IMR-90 (cell line): ENCODE results near the gene ZBTB3. TPM values are rescaled to one million over a fixed set of nuclear protein-coding genes. Genes with fewer than 3 reads are reported as not detected.

Experiments used
- ATAC-seq: fragments of 200-7000 bp; cut with Tn5 transposase; 2 replicates; pipeline ENCODE4 v1.9.1; 2020; ENCODE audit warnings: low read depth, mild to moderate bottlenecking, moderate library complexity
- BruUV-seq: library from RNA; stranded (reverse); fragments of 400-500 nt; replicated peaks from 2 replicates; lab custom pipeline; 2021; lab: Mats Ljungman, UMichigan
- CTCF ChIA-PET: fragments of 300-600 bp; formaldehyde crosslinking; extraction: SDS; loops from one replicate; lab custom pipeline; 2021; ENCODE audit warnings: antibody characterized with exemption; lab: Yijun Ruan, JAX
- POLR2A ChIA-PET: fragments of 300-600 bp; sonication (Branson Sonifier 250); formaldehyde crosslinking; loops from one replicate; lab custom pipeline; 2022; ENCODE audit warnings: antibody characterized with exemption; ENCODE audit not compliant: unreplicated experiment; lab: Charles Lee
- DNase-seq: peaks from one replicate; pipeline ENCODE4 v3.0.0; 2013
- H2AFZ ChIP-seq: replicated peaks from 2 replicates; pipeline ENCODE3; 2013; ENCODE audit warnings: low read length, mild to moderate bottlenecking; ENCODE audit not compliant: poor library complexity
- H2AK5ac ChIP-seq: 2 replicates; pipeline ENCODE4 v1.6.1; 2013; ENCODE audit warnings: low read depth, low read length, inconsistent platforms
- H2AK9ac ChIP-seq: replicated peaks from 2 replicates; pipeline ENCODE3; 2013; ENCODE audit warnings: mild to moderate bottlenecking, low read depth, low read length, moderate library complexity; ENCODE audit not compliant: poor library complexity
- H2BK120ac ChIP-seq: 2 replicates; pipeline ENCODE4 v1.6.1; 2013; ENCODE audit warnings: low read depth, low read length, inconsistent platforms
- H2BK15ac ChIP-seq: 3 replicates; pipeline ENCODE4 v1.6.1; 2013; ENCODE audit warnings: low read depth, low read length, inconsistent platforms
- H2BK20ac ChIP-seq: 2 replicates; pipeline ENCODE4 v1.6.1; 2013; ENCODE audit warnings: low read depth, mild to moderate bottlenecking, inconsistent platforms, low read length, moderate library complexity
- H2BK5ac ChIP-seq: 2 replicates; pipeline ENCODE4 v1.6.1; 2013; ENCODE audit warnings: mild to moderate bottlenecking, low read depth, low read length, inconsistent platforms; ENCODE audit not compliant: poor library complexity, severe bottlenecking
- H3K14ac ChIP-seq: replicated peaks from 2 replicates; pipeline ENCODE4 v1.6.1; 2013; ENCODE audit warnings: low read depth, low read length, inconsistent platforms
- H3K18ac ChIP-seq: 2 replicates; pipeline ENCODE4 v1.6.1; 2013; ENCODE audit warnings: low read depth, low read length, control low read depth
- H3K23ac ChIP-seq: 2 replicates; pipeline ENCODE4 v1.6.1; 2013; ENCODE audit warnings: low read depth, low read length, inconsistent platforms
- H3K27ac ChIP-seq: 2 replicates; pipeline ENCODE4 v1.5.1; 2013; ENCODE audit warnings: mild to moderate bottlenecking, control low read depth, low read length; ENCODE audit not compliant: insufficient read depth
- H3K27me3 ChIP-seq: 2 replicates; pipeline ENCODE4 v1.6.1; 2013; ENCODE audit warnings: low read length; ENCODE audit not compliant: control insufficient read depth, insufficient read depth
- H3K36me3 ChIP-seq: 2 replicates; pipeline ENCODE4 v1.6.1; 2013; ENCODE audit warnings: low read length, mixed read lengths; ENCODE audit not compliant: control insufficient read depth, insufficient read depth
- H3K4ac ChIP-seq: 2 replicates; pipeline ENCODE4 v1.6.1; 2013; ENCODE audit warnings: low read depth, low read length, inconsistent platforms
- H3K4me1 ChIP-seq: 2 replicates; pipeline ENCODE4 v1.6.1; 2013; ENCODE audit warnings: low read length, mixed read lengths; ENCODE audit not compliant: control insufficient read depth, insufficient read depth
- H3K4me2 ChIP-seq: 2 replicates; pipeline ENCODE4 v1.6.1; 2013; ENCODE audit warnings: low read depth, mild to moderate bottlenecking, control low read depth, low read length, moderate library complexity
- H3K4me3 ChIP-seq: 2 replicates; pipeline ENCODE4 v1.5.1; 2013; ENCODE audit warnings: low read depth, mild to moderate bottlenecking, control low read depth, low read length, moderate library complexity; ENCODE audit not compliant: insufficient read depth
- H3K56ac ChIP-seq: 2 replicates; pipeline ENCODE4 v1.6.1; 2013; ENCODE audit warnings: low read length, inconsistent platforms; ENCODE audit not compliant: insufficient read depth; ENCODE audit errors: extremely low read depth
- H3K79me1 ChIP-seq, 2 experiments: 2 replicates each; pipeline ENCODE4 v1.6.1; 2013; ENCODE audit warnings: low read length in 2 of 2, inconsistent platforms in 1 of 2, low read depth in 1 of 2
- H3K9ac ChIP-seq: 2 replicates; pipeline ENCODE4 v1.6.1; 2013; ENCODE audit warnings: low read depth, low read length, control low read depth
- H3K9me1 ChIP-seq: 2 replicates; pipeline ENCODE4 v1.6.1; 2013; ENCODE audit warnings: low read length, inconsistent platforms; ENCODE audit not compliant: insufficient read depth
- H3K9me3 ChIP-seq: 2 replicates; pipeline ENCODE4 v1.6.1; 2013; ENCODE audit warnings: low read length; ENCODE audit not compliant: control insufficient read depth, insufficient read depth
- H4K20me1 ChIP-seq: 2 replicates; pipeline ENCODE4 v1.6.1; 2013; ENCODE audit warnings: low read length, inconsistent platforms; ENCODE audit not compliant: insufficient read depth
- H4K5ac ChIP-seq: 2 replicates; pipeline ENCODE4 v1.6.1; 2013; ENCODE audit warnings: mild to moderate bottlenecking, low read depth, low read length, control low read depth
- H4K8ac ChIP-seq, 2 experiments: 2 replicates each; pipeline ENCODE4 v1.6.1; 2013; ENCODE audit warnings: low read depth in 2 of 2, low read length in 2 of 2, control low read depth in 1 of 2, inconsistent platforms in 1 of 2
- H4K91ac ChIP-seq: 2 replicates; pipeline ENCODE4 v1.6.1; 2013; ENCODE audit warnings: low read depth, low read length, inconsistent platforms; ENCODE audit not compliant: insufficient read depth
- BHLHE40 ChIP-seq: fragments of 150-350 bp; IDR thresholded peaks from 2 replicates; pipeline ENCODE4 v1.6.1; 2016; ENCODE audit warnings: mild to moderate bottlenecking, low read depth, low read length
- CEBPB ChIP-seq: IDR thresholded peaks from 2 replicates; pipeline ENCODE4 v1.6.1; 2012; ENCODE audit warnings: low read depth, low read length, improper control_type of control experiment
- CHD1 ChIP-seq: IDR thresholded peaks from 2 replicates; pipeline ENCODE4 v1.6.1; 2012; ENCODE audit warnings: low read depth, low read length, improper control_type of control experiment
- CTCF ChIP-seq: conservative IDR thresholded peaks from 2 replicates; pipeline ENCODE4 v1.5.1; 2012; ENCODE audit warnings: mild to moderate bottlenecking, low read depth, low read length, improper control_type of control experiment
- FOS ChIP-seq: fragments of 150-350 bp; IDR thresholded peaks from 2 replicates; pipeline ENCODE4 v1.6.1; 2016; ENCODE audit warnings: low read depth, low read length
- MAFK ChIP-seq: IDR thresholded peaks from 2 replicates; pipeline ENCODE4 v1.6.1; 2012; ENCODE audit warnings: low read depth, low read length, improper control_type of control experiment
- MAZ ChIP-seq: IDR thresholded peaks from 2 replicates; pipeline ENCODE4 v1.6.1; 2012; ENCODE audit warnings: low read depth, mild to moderate bottlenecking, low read length, improper control_type of control experiment, moderate library complexity, borderline replicate concordance
- MXI1 ChIP-seq: IDR thresholded peaks from 2 replicates; pipeline ENCODE4 v1.6.1; 2012; ENCODE audit warnings: low read depth, mild to moderate bottlenecking, low read length, moderate library complexity, borderline replicate concordance
- NFE2L2 ChIP-seq: fragments of 150-350 bp; IDR thresholded peaks from 2 replicates; pipeline ENCODE4 v1.6.1; 2016; ENCODE audit warnings: low read depth, mild to moderate bottlenecking, low read length
- POLR2A ChIP-seq: IDR thresholded peaks from 2 replicates; pipeline ENCODE4 v1.6.1; 2012; ENCODE audit warnings: mild to moderate bottlenecking, low read depth, low read length
- RAD21 ChIP-seq: IDR thresholded peaks from 2 replicates; pipeline ENCODE4 v1.6.1; 2012; ENCODE audit warnings: low read length, improper control_type of control experiment
- RFX5 ChIP-seq: IDR thresholded peaks from 2 replicates; pipeline ENCODE4 v1.8.0; 2012; ENCODE audit warnings: low read depth, mild to moderate bottlenecking, low read length, moderate library complexity
- WGBS, 2 experiments: methylation state at CpG; one replicate each; pipeline versions ENCODE4 v1.1.5 to v1.1.7; 2013; ENCODE audit warnings: missing lambda C conversion rate in 2 of 2; ENCODE audit not compliant: insufficient read length in 1 of 2; ENCODE audit errors: extremely low coverage in 2 of 2; 5-methylcytosine and 5-hydroxymethylcytosine counted together
- dilution Hi-C: fragments of 300-500 bp; cut with HindIII; formaldehyde crosslinking; loops from one replicate; pipeline ENCODE4 v1.14.3; 2018; ENCODE audit warnings: low sequenced_read_pairs; ENCODE audit not compliant: unreplicated experiment
- in situ Hi-C: fragments of 300-500 bp; cut with MboI; formaldehyde crosslinking; loops from 3 replicates; pipeline ENCODE4 v1.14.3; 2019; ENCODE audit warnings: low sequenced_read_pairs, inconsistent platforms, mixed read lengths
- intact Hi-C: fragments of 100-400 bp; cut with micrococcal nuclease; formaldehyde crosslinking; loops from 2 replicates; pipeline ENCODE4 v1.10.0; 2022
- polyA plus RNA-seq, 3 experiments: library from polyadenylated mRNA; depleted of rRNA; stranded (reverse); fragments of >200 nt; gene quantifications; 2 replicates each; pipeline ENCODE4 v1.2.3, GENCODE V29; 2012; ENCODE audit warnings: low replicate concordance in 1 of 3
- total RNA-seq: library from RNA; depleted of rRNA; stranded (reverse); fragments of >200 nt; gene quantifications from 2 replicates; pipeline ENCODE4 v1.2.3, GENCODE V29; 2012
- TF ChIP-seq, protein P1 (sequence below): fragments of 150-350 bp; IDR thresholded peaks from 2 replicates; pipeline ENCODE4 v1.6.1; 2016; ENCODE audit warnings: low read depth, mild to moderate bottlenecking, low read length, moderate library complexity, borderline replicate concordance
- TF ChIP-seq, protein P2 (sequence below): fragments of 150-350 bp; IDR thresholded peaks from 2 replicates; pipeline ENCODE4 v1.6.1; 2017; ENCODE audit warnings: mild to moderate bottlenecking, antibody characterized with exemption, low read length, low read depth

ZBTB3 gene
- total and polyA plus RNA-seq, 2 of the 4 experiments (the other 2 are of a cell fraction): 3.4 to 8.1 TPM

DNA sequence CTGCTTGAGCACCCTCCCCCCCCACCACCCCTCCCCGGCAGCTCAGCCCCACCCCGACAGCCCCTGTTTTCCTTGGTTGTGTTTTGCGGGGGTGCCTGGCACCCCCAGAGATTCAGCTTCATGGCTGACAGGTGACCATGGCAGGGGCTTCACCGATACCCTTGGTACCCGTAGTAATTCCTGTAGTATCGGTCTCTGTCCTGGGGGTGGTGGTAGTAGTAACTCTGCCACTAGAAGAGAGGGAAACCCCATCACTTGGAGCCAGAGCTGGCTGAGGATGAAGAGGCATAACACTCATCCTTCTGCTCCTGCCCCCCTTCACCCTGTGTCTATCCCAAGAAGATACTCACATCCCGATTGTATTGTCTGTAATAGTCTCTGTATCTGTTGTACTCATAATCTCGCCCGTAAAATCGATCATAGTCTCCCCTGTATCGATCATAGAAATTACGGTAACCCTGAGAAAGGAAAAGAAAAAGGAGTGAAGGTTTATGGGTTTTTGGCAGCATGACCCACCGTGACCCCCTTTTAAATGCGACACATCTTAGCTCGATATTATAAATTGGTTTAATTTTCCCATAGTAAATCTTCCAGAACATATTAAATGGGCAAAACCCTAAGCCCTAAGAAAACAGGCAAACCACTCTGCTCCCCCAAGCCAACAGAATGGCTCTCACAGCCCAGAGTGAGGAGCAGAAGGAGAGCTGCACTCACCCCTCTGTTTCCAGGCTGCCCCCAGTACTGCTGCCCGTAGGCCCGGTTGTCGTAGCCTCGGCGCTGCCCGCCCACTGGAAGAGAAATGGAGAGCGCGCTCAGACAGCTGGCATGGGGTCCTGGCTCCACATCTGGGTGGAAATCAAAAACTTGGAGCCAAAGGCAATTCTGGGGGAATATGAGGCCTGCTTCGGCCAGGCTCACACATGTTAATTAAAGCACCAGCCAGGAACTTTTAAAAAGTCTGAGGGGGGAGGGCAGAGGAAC, 38.5 kb downstream of the ZBTB3 start:
- no peak overlapping the region for H4K5ac ChIP-seq
- no peak overlapping the region for H3K27ac ChIP-seq
- no peak overlapping the region for H3K14ac ChIP-seq
- no peak overlapping the region for H3K56ac ChIP-seq
- WGBS, 2 experiments: 99% methylated on average over 8 of the region's 24 CpGs; no CpG with 5 or more reads in 1 of the 2 experiments
- ChIA-PET CTCF (interaction anchor here (0.6 kb wide), 1 partner anchor 90 kb away, joined by 3 read pairs; the partner anchor contains the start of gene NXF1), POLR2A (no interaction called here)
- intact Hi-C loops: no loop called here
- H3K4me1 ChIP-seq: peaks cover 4% of the 10 kb centered on the region; the same call in 1 of the 2 replicates
- H2BK5ac ChIP-seq: no peak overlapping the region
- H2AK5ac ChIP-seq: no peak overlapping the region
- H3K9me3 ChIP-seq: no peaks in the 10 kb centered on the region
- H3K23ac ChIP-seq: no peak overlapping the region
- no peak overlapping the region for H3K18ac ChIP-seq
- DNase-seq (no peak), ATAC-seq (no peak)
- no peak overlapping the region for H3K4me2 ChIP-seq
- peaks cover 28 to 61% of the 10 kb centered on the region in 2 experiments for H3K79me1 ChIP-seq
- H3K9me1 ChIP-seq: 0 out of 2 replicates have a peak, but pooled peaks cover 3% of the 10 kb centered on the region
- H3K4ac ChIP-seq: no peak overlapping the region
- no peaks in the 10 kb centered on the region for H3K27me3 ChIP-seq
- no peaks in the 10 kb centered on the region for H4K20me1 ChIP-seq
- no peak overlapping the region for H2AK9ac ChIP-seq
- no peak overlapping the region for H2BK20ac ChIP-seq
- H3K9ac ChIP-seq: no peak overlapping the region
- H3K36me3 ChIP-seq: peaks cover 69% of the 10 kb centered on the region
- H2BK120ac ChIP-seq: no peak overlapping the region
- H4K8ac ChIP-seq: no peak overlapping the region
- H4K91ac ChIP-seq: no peak overlapping the region
- H3K4me3 ChIP-seq: no peak overlapping the region
- H2BK15ac ChIP-seq: no peak overlapping the region
- dilution Hi-C loops: no loop called here
- no TSS peak for BruUV-seq
- in situ Hi-C loops: no loop called here
- no peak overlapping the region for H2AFZ ChIP-seq
- TF ChIP-seq, protein P1, sequence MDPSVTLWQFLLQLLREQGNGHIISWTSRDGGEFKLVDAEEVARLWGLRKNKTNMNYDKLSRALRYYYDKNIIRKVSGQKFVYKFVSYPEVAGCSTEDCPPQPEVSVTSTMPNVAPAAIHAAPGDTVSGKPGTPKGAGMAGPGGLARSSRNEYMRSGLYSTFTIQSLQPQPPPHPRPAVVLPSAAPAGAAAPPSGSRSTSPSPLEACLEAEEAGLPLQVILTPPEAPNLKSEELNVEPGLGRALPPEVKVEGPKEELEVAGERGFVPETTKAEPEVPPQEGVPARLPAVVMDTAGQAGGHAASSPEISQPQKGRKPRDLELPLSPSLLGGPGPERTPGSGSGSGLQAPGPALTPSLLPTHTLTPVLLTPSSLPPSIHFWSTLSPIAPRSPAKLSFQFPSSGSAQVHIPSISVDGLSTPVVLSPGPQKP: no peak
- TF ChIP-seq RAD21 (no peak), POLR2A (no peak), MAZ (no peak), FOS (no peak), BHLHE40 (no peak), NFE2L2 (no peak), RFX5 (no peak), CTCF (no peak), CHD1 (no peak), MXI1 (no peak), MAFK (no peak), CEBPB (no peak)
- TF ChIP-seq, protein P2, sequence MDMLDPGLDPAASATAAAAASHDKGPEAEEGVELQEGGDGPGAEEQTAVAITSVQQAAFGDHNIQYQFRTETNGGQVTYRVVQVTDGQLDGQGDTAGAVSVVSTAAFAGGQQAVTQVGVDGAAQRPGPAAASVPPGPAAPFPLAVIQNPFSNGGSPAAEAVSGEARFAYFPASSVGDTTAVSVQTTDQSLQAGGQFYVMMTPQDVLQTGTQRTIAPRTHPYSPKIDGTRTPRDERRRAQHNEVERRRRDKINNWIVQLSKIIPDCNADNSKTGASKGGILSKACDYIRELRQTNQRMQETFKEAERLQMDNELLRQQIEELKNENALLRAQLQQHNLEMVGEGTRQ: no peak
